GM19238 (cell line): ENCODE data around the gene MBOAT1.
"Not testable (repeated sequence)": the region's sequence is repeated elsewhere in the genome, so short reads cannot be mapped to it uniquely, and the experiment has no call there.

Experiments
- DNase-seq: peaks from one replicate; pipeline ENCODE4 v3.0.0; 2011; ENCODE audit warnings: low spot score; ENCODE audit not compliant: insufficient read length

MBOAT1 gene

GRCh38 chr6:20139127-20139963 lies 72.9 kb downstream of the MBOAT1 start:
- DNase-seq: not testable (repeated sequence)

DNA sequence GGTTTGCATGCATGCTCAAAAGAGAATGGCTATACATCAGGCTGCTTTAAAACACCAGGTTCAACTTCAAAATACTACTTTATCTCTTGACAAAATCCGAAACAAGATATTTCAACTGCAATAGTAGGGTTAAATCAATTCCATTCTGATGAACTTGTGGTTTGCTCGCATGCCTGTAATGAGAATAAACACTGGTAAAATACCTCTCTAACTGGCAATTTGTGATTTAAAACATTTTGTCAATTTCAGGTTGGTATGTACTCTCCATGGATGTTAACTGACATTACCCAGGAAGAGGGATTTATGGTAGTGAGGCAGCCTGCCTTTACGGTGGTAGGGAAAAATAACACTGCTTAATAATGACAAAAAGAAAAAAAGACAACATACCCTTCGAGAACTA lies 74.4 kb downstream of the MBOAT1 start:
- DNase-seq: no peak

DNA sequence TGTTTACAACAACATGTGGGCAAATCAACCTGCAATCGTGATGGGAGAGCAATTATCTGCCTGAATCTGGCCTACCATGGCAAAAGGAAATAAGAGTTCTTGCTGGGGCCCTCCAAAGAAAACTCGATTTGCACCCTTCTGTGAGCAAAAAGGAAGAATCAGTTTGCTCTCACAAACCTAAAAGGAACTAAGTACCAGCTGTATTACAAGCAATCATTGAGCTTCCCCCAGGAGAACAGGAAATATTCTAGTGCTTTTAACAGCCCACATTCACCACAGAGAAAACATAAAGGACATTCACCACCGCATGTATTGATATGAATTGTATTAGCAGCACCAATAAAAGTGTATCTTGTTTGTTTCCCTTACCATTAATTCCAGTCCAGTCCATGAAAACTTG lies 75.0 kb downstream of the MBOAT1 start:
- DNase-seq: no peak

GRCh38 chr6:20135677-20136268 lies 76.5 kb downstream of the MBOAT1 start:
- DNase-seq: no peak

GRCh38 chr6:20134613-20135012 lies 77.7 kb downstream of the MBOAT1 start:
- no peak for DNase-seq

DNA sequence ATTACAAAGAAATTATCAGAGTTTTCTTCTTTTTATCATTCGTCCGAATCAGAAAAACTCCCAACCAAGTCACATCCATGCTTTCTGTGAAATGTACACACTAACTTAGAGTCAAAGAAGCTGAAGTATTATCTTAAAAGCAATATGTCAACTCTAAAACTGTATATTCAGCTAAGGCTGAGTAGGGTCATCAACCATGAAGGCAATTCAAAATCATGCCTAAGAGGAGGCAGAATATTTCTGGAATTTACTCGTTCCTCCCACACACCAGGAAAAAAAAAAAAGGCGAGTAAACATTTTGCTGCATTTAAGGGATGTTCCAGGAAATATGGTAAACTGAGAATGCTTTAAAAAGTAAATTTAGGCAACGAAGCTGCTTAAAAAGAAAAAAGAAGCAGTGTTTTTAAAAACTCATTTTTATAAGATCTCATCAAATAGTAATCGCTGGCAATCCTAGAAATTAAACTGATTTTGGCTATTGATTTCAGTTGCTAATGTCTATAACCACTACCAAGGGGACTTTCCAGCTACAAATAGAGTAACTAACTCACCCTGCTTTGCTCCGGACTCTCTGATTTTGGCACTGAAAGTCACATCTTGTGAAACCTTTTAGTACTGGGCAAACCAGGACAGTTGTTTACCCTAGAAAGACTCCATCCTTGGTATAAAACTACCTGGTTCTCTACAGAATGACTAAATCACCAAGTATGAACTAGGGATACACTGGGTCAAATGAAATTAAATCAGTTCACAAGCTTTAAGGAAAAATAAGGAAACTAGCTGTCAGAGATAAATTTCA lies 82.8 kb downstream of the MBOAT1 start:
- DNase-seq: no peak

- no peak for DNase-seq
Measured at GRCh38 chr6:20128018-20128417, 84.3 kb downstream of the MBOAT1 start.

- DNase-seq: peak; percentile 48
Measured at GRCh38 chr6:20126789-20127653, 85.2 kb downstream of the MBOAT1 start.

DNA sequence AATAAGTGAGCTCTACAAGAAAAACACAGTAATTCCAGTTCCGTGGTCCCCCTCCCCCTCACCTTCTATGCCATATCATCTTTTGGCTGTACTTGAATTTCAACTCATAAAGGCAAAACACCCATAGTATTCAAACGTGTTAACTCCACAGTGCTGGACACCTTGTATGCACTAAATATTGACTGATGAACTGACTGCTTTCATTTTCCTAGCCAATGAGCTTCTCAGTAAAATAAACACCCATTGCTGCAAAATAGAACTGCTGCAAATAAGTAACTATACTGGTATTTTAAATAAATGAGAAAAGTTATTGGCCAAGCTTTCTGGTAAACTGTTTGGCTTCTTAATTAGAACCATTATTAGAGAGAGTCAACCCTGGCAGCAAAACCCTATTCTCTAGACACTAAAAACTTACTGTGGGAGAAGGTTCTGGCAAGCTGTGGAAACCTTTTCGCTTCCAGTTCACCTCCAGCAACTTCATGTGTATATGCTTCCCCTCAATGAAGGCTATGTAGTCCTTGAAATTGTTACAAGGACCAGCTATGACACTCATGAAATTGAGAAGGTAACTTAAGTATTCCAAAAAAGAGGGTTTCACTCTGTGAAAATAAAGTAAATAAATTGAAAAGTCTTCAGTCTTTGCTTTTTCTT lies 86.0 kb downstream of the MBOAT1 start:
- DNase-seq: no peak

DNA sequence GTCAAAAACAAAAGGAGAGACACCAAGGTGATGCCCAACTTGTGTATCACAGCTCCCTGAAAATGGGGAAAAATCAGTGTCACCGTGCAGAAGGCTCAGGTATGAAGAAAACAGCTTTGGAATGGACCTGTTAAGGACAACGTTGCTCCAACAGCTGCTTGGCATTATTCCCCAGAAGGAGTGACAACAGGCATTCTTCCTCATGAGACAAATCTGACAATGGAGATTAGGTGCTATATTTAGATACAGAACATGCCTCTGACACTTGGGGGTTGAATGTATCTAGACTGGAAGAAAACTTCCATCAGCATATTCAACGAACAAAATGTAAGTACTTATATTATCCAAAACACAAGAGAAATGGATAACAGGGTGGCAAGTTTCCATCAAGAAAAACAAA lies 87.7 kb downstream of the MBOAT1 start:
- DNase-seq: no peak

GRCh38 chr6:20119485-20119884 lies 92.8 kb downstream of the MBOAT1 start:
- DNase-seq: no peak

- no peak for DNase-seq
Measured at GRCh38 chr6:20118892-20119291, 93.4 kb downstream of the MBOAT1 start.

GRCh38 chr6:20117474-20117873 lies 94.8 kb downstream of the MBOAT1 start:
- DNase-seq: no peak

- DNase-seq: no peak
Measured at GRCh38 chr6:20116792-20117191, 95.5 kb downstream of the MBOAT1 start.

DNA sequence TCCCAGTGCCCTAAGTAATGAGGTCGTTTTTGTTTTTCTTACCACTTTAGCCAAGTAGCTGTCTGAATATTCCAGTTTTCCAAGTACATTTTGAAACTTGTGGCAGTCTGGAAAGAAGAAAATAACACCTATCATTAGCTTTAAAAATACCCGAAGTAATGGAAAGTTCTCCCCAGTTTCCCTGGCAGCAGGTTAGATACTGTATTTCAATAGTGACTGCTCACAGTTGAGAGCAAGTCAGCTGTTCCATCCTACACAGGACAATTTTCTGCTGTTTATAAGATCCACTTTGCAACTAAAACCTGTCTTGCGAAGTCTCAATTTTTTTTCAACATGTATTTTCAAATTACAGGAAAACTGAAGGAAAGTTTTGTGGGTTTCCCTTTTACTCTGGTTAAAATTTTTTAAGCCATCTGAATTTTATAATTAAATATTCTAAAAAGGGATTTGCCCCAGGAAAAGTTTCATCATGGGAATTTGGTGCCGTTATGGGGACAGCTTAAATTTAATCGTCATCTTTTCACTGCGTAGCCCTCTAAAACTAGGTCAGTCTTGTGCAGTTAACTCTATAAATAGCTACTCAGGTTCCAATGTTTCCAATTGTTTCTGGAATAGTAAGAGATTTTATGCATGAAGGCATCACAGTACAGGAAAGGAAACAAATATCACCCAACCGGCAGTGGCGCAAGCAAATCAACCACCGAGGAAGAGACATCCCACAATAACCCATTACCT lies 96.9 kb downstream of the MBOAT1 start:
- no peak for DNase-seq

DNA sequence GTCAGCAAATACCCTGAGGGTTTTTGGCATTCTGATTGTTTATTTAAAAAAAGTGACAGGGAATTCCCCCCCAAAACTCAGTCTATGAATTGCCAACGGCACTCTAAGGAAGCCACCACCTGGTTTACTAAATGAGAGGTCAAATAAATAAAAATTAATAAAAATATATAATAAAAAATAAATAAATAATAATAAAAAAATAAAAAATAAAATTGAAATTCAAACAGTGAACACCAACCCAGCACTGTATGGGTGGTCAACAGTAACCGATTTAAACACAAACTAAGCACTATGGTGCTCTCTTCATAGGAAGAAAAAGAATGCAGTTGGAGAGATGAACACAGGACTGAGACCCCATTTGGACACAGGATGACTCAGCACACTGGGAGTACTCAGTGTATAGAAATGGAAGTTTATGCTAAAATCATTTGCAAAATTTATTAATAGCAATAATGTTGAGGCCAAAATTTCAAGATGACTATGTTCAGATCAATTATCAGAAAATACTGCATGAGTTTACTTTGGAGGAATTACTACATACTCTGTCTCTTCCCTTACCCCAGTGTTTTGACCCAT lies 98.5 kb downstream of the MBOAT1 start:
- DNase-seq: no peak

DNA sequence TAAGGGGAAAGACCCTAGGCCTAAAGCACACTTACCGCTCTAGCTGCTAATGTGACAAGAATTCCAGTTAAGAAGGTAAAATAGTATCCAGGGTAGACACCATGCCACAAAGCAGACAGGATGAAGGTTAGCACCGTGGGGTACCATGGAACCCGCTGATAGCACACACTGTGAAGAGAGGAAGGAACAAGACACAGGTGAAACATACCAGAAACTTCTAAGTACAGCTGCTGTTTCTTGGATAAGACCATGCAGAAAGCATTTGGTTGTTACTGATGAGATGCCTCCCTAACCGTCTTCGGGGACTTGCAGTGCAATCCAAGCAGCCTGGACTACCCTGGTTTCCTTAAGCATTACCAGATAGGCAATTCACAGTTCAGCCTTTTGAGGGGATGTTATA lies 99.4 kb downstream of the MBOAT1 start:
- no peak for DNase-seq

- DNase-seq: no peak
Measured at GRCh38 chr6:20112241-20112640, 100.0 kb downstream of the MBOAT1 start.

GRCh38 chr6:20110478-20110877 lies 101.8 kb downstream of the MBOAT1 start:
- no peak for DNase-seq

DNA sequence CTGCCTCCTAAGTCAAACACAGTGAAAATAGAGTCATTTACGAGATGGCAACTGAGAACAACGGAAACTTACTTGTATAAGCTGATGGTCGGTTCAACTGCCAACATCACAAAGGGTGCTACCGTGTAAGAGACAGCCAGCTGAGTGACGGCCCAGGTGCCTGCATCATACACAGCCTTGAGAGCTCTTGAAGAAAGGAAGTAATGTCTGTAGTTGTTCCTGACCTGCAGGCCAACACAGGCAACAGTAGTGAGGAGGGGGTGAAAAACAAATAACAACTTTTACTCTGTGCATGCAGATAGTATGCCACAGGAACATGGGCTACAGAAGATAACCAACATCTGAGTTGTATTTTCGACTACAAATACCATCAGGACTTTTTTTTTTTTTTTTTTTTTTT lies 102.7 kb downstream of the MBOAT1 start:
- no peak for DNase-seq
